IPS DF 6.9 (cell line): ENCODE results near the gene FAM167B.
"Not testable (repeated sequence)": the region's sequence is repeated elsewhere in the genome, so short reads cannot be mapped to it uniquely, and the experiment has no call there.

Source experiments
- DNase-seq: peaks from one replicate; pipeline ENCODE4 v3.0.0-alpha.2; 2013; ENCODE audit warnings: low read depth, low spot score
- H3K27ac ChIP-seq: one replicate; pipeline ENCODE4 v1.5.1; 2013; ENCODE audit warnings: low read length, control low read depth
- H3K27me3 ChIP-seq: 2 replicates; pipeline ENCODE4 v1.6.1; 2013; ENCODE audit warnings: mild to moderate bottlenecking, low read length; ENCODE audit not compliant: control insufficient read depth, insufficient read depth
- H3K36me3 ChIP-seq: 2 replicates; pipeline ENCODE4 v1.6.1; 2013; ENCODE audit warnings: low read length; ENCODE audit not compliant: control insufficient read depth, insufficient read depth
- H3K4me1 ChIP-seq: 2 replicates; pipeline ENCODE4 v1.6.1; 2013; ENCODE audit warnings: low read length; ENCODE audit not compliant: control insufficient read depth, insufficient read depth
- H3K4me3 ChIP-seq: 2 replicates; pipeline ENCODE4 v1.5.1; 2013; ENCODE audit warnings: mild to moderate bottlenecking, low read length
- H3K9me3 ChIP-seq: 2 replicates; pipeline ENCODE4 v1.6.1; 2013; ENCODE audit warnings: low read length, inconsistent platforms; ENCODE audit not compliant: control insufficient read depth, insufficient read depth
- WGBS: extraction: QIAGEN DNeasy Blood & Tissue Kit; methylation state at CpG from one replicate; pipeline ENCODE4 v1.1.7; 2013; ENCODE audit warnings: mixed read lengths, missing lambda C conversion rate; ENCODE audit not compliant: insufficient read length, insufficient coverage; 5-methylcytosine and 5-hydroxymethylcytosine counted together

Gene FAM167B

GRCh38 chr1:32284777-32285176 lies 37.8 kb downstream of the FAM167B start:
- not testable (repeated sequence) for DNase-seq, H3K4me1 ChIP-seq, H3K27me3 ChIP-seq, H3K9me3 ChIP-seq, H3K4me3 ChIP-seq, H3K27ac ChIP-seq
- no CpG with 5 or more reads among the region's 8 CpGs for WGBS
- H3K36me3 ChIP-seq: peaks cover 14% of the 10 kb centered on the region; the same call in 1 of the 2 replicates

- H3K4me1 ChIP-seq: no peaks in the 10 kb centered on the region
- H3K36me3 ChIP-seq: peaks cover 10% of the 10 kb centered on the region; the same call in 1 of the 2 replicates
- no peak for DNase-seq
- H3K9me3 ChIP-seq: no peaks in the 10 kb centered on the region
- no peaks in the 10 kb centered on the region; the same call in 1 of the 2 replicates for H3K27me3 ChIP-seq
- no peak overlapping the region for H3K27ac ChIP-seq
- H3K4me3 ChIP-seq: no peak overlapping the region
- WGBS: no CpG with 5 or more reads among the region's 3 CpGs
Observed at GRCh38 chr1:32285658-32286057, 38.6 kb downstream of the FAM167B start.

- Histone ChIP-seq H3K9me3 (no peaks in the 10 kb centered on the region), H3K4me3 (no peak overlapping the region), H3K36me3 (peaks cover 7% of the 10 kb centered on the region; the same call in 1 of the 2 replicates), H3K27ac (no peak overlapping the region), H3K4me1 (no peaks in the 10 kb centered on the region), H3K27me3 (no peaks in the 10 kb centered on the region)
- WGBS: no CpG with 5 or more reads among the region's 4 CpGs
- DNase-seq: no peak
Observed at GRCh38 chr1:32286763-32287162, 39.7 kb downstream of the FAM167B start.

GRCh38 chr1:32289256-32289655 lies 42.2 kb downstream of the FAM167B start:
- no CpG with 5 or more reads among the region's 7 CpGs for WGBS
- DNase-seq: no peak
- H3K27ac ChIP-seq: no peak overlapping the region

GRCh38 chr1:32291145-32291707 lies 44.2 kb downstream of the FAM167B start:
- Histone ChIP-seq H3K27ac (no peak overlapping the region), H3K4me3 (peak overlapping the region; percentile 86; the same call in 1 of the 2 replicates), H3K27me3 (no peaks in the 10 kb centered on the region), H3K4me1 (no peaks in the 10 kb centered on the region; the same call in 1 of the 2 replicates), H3K9me3 (no peaks in the 10 kb centered on the region), H3K36me3 (no peaks in the 10 kb centered on the region)
- no peak for DNase-seq
- no CpG with 5 or more reads among the region's 10 CpGs for WGBS

More at GRCh38 chr1:32289256-32289655, 42.2 kb downstream of the FAM167B start:
- Histone ChIP-seq H3K9me3 (no peaks in the 10 kb centered on the region), H3K4me1 (no peaks in the 10 kb centered on the region), H3K27me3 (no peaks in the 10 kb centered on the region), H3K4me3 (no peak overlapping the region), H3K36me3 (peaks cover 7% of the 10 kb centered on the region; the same call in 1 of the 2 replicates)

GRCh38 chr1:32291708-32292538 lies 44.9 kb downstream of the FAM167B start, which contains the start of gene HDAC1:
Gene HDAC1 (plus strand): TSS chr1:32292083. CDS start chr1:32292170, 87 bp downstream.
- Histone ChIP-seq H3K4me1 (no peaks in the 10 kb centered on the region; the same call in 1 of the 2 replicates), H3K9me3 (no peaks in the 10 kb centered on the region), H3K27me3 (no peaks in the 10 kb centered on the region), H3K27ac (no peak within 1 kb of the TSS), H3K4me3 (peak within 1 kb of the TSS; percentile 86), H3K36me3 (no peaks in the 10 kb centered on the region)
- no CpG with 5 or more reads among the region's 67 CpGs for WGBS
- DNase-seq: no peak

- not testable (repeated sequence) for H3K27me3 ChIP-seq, H3K27ac ChIP-seq, H3K4me1 ChIP-seq, H3K36me3 ChIP-seq, H3K9me3 ChIP-seq, H3K4me3 ChIP-seq, DNase-seq
- WGBS: no CpG with 5 or more reads among the region's 16 CpGs
Observed at GRCh38 chr1:32298211-32298610, 51.2 kb downstream of the FAM167B start.
